Vagina (tissue), 2 donors: ENCODE measurements around the gene LTA. TPM values are rescaled to one million over a fixed set of nuclear protein-coding genes. Genes with fewer than 3 reads are reported as not detected.

Experiments
- DNase-seq, 2 donors: peaks; one replicate each; pipeline ENCODE4 v3.0.0-alpha.2; 2017; ENCODE audit errors: extremely low spot score in 2 of 2
- H3K27ac ChIP-seq: fragments of 200-600 bp; sonication (generic); one replicate; pipeline ENCODE4 v1.5.1; 2019
- H3K27me3 ChIP-seq: fragments of 200-600 bp; sonication (generic); one replicate; pipeline ENCODE4 v1.5.1; 2019
- H3K36me3 ChIP-seq, 2 donors: fragments of 200-600 bp; sonication (generic); one replicate each; pipeline ENCODE4 v1.5.1; 2017 to 2019
- H3K4me1 ChIP-seq: fragments of 200-600 bp; sonication (generic); one replicate; pipeline ENCODE4 v1.5.1; 2019
- H3K4me3 ChIP-seq, 2 donors: fragments of 200-600 bp; sonication (generic); 1 replicate in 1 of 2; 2 replicates in 1 of 2; pipeline ENCODE4 v1.5.1; 2016 to 2019
- H3K9me3 ChIP-seq: fragments of 200-600 bp; sonication (generic); one replicate; pipeline ENCODE4 v1.5.1; 2019
- CTCF ChIP-seq, 3 experiments: fragments of 450-650 bp in 2 of 3; fragments of 200-600 bp in 1 of 3; sonication (generic) in 1 of 3; IDR thresholded peaks; one replicate each; pipeline ENCODE4 v1.5.1; 2017 to 2019; ENCODE audit warnings: antibody characterized with exemption in 3 of 3, mild to moderate bottlenecking in 2 of 3, moderate library complexity in 2 of 3
- POLR2A ChIP-seq, 2 donors: fragments of 450-650 bp; IDR thresholded peaks; one replicate each; pipeline ENCODE4 v1.6.1; 2017; ENCODE audit warnings: antibody characterized with exemption in 2 of 2, mild to moderate bottlenecking in 2 of 2, moderate library complexity in 2 of 2
- POLR2AphosphoS5 ChIP-seq, 2 donors: sonication (generic); formaldehyde crosslinking; IDR thresholded peaks; one replicate each; pipeline ENCODE4 v1.9.0; 2017; ENCODE audit warnings: antibody characterized with exemption in 2 of 2, mild to moderate bottlenecking in 2 of 2, low read depth in 1 of 2; ENCODE audit not compliant: insufficient read depth in 1 of 2
- intact Hi-C: fragments of 100-400 bp; cut with DNase I; formaldehyde crosslinking; loops from one replicate; pipeline ENCODE4 v1.15.1; 2023
- total RNA-seq: library from RNA; depleted of rRNA; stranded (reverse); fragments of >200 nt; gene quantifications from one replicate; pipeline ENCODE4 v1.2.3, GENCODE V29; 2016

LTA gene
- total RNA-seq, 1 donor from 2014 or later, result not detected

- no peak for TF ChIP-seq POLR2A (IDR thresholded peaks at IDR 0.05)
- H3K4me1 ChIP-seq, result no peaks in the 10 kb centered on the region
- no peak overlapping the region for H3K27ac ChIP-seq
- H3K9me3 ChIP-seq, result no peaks in the 10 kb centered on the region
- no peak overlapping the region for H3K4me3 ChIP-seq
- intact Hi-C loops, result no loop called here
- H3K36me3 ChIP-seq, result peaks cover 0 to 73% of the 10 kb centered on the region in 2 donors
- no peaks in the 10 kb centered on the region for H3K27me3 ChIP-seq
- no peak for DNase-seq
These were observed 40.1 kb upstream of the LTA start for GRCh38 chr6:31531771-31532643.

GRCh38 chr6:31532644-31533454, 39.2 kb upstream of the LTA start:
- H3K9me3 ChIP-seq, result no peaks in the 10 kb centered on the region
- intact Hi-C loops, result no loop called here
- H3K4me3 ChIP-seq, result no peak overlapping the region
- TF ChIP-seq POLR2A (IDR thresholded peaks at IDR 0.05) (no peak), POLR2AphosphoS5 (IDR thresholded peaks at IDR 0.05; ENCODE audit: insufficient read depth in 1 of 2, low read depth in 1 of 2) (no peak), CTCF (IDR thresholded peaks at IDR 0.05) (no peak)
- H3K27ac ChIP-seq, result no peak overlapping the region
- H3K27me3 ChIP-seq, result no peaks in the 10 kb centered on the region
- DNase-seq, result no peak
- H3K4me1 ChIP-seq, result no peaks in the 10 kb centered on the region
- peaks cover 0 to 82% of the 10 kb centered on the region in 2 donors for H3K36me3 ChIP-seq

GRCh38 chr6:31533455-31533841, 38.6 kb upstream of the LTA start:
- no peaks in the 10 kb centered on the region for H3K9me3 ChIP-seq
- intact Hi-C loops, result no loop called here
- H3K27ac ChIP-seq, result no peak overlapping the region
- no peaks in the 10 kb centered on the region for H3K27me3 ChIP-seq
- DNase-seq, result no peak
- H3K4me3 ChIP-seq, result no peak overlapping the region
- TF ChIP-seq CTCF (IDR thresholded peaks at IDR 0.05) (no peak), POLR2AphosphoS5 (IDR thresholded peaks at IDR 0.05; ENCODE audit: insufficient read depth in 1 of 2, low read depth in 1 of 2) (no peak), POLR2A (IDR thresholded peaks at IDR 0.05) (no peak)
- peaks cover 0 to 88% of the 10 kb centered on the region in 2 donors for H3K36me3 ChIP-seq
- H3K4me1 ChIP-seq, result peaks cover 5% of the 10 kb centered on the region

GRCh38 chr6:31534011-31534410, 38.1 kb upstream of the LTA start:
- Histone ChIP-seq H3K4me3 (no peak overlapping the region), H3K4me1 (peaks cover 10% of the 10 kb centered on the region), H3K36me3 (peaks cover 0 to 93% of the 10 kb centered on the region in 2 donors), H3K9me3 (no peaks in the 10 kb centered on the region), H3K27me3 (no peaks in the 10 kb centered on the region), H3K27ac (no peak overlapping the region)
- TF ChIP-seq CTCF (IDR thresholded peaks at IDR 0.05), result no peak
- no peak for TF ChIP-seq POLR2AphosphoS5 (IDR thresholded peaks at IDR 0.05; ENCODE audit: insufficient read depth in 1 of 2, low read depth in 1 of 2)
- TF ChIP-seq POLR2A (IDR thresholded peaks at IDR 0.05), result no peak
- no peak for DNase-seq
- intact Hi-C loops, result no loop called here

GRCh38 chr6:31534521-31535040, 37.5 kb upstream of the LTA start:
- peaks cover 0 to 99% of the 10 kb centered on the region in 2 donors for H3K36me3 ChIP-seq

More at GRCh38 chr6:31534521-31535040, 37.5 kb upstream of the LTA start:
- DNase-seq, result no peak
- no peaks in the 10 kb centered on the region for H3K27me3 ChIP-seq
- no peak for TF ChIP-seq CTCF (IDR thresholded peaks at IDR 0.05)
- TF ChIP-seq POLR2A (IDR thresholded peaks at IDR 0.05), result no peak
- no peak for TF ChIP-seq POLR2AphosphoS5 (IDR thresholded peaks at IDR 0.05; ENCODE audit: insufficient read depth in 1 of 2, low read depth in 1 of 2)
- peaks cover 16% of the 10 kb centered on the region for H3K4me1 ChIP-seq
- no peak overlapping the region for H3K27ac ChIP-seq
- no peaks in the 10 kb centered on the region for H3K9me3 ChIP-seq
- intact Hi-C loops, result no loop called here
- no peak overlapping the region for H3K4me3 ChIP-seq
